ENCODE measurements around the gene MED9. TPM values are rescaled to one million over a fixed set of nuclear protein-coding genes. Genes with fewer than 3 reads are reported as not detected.
"Not testable (repeated sequence)": the region's sequence is repeated elsewhere in the genome, so short reads cannot be mapped to it uniquely, and the experiment has no call there.

MED9 gene
- total RNA-seq, 2 experiments from 2014 or later: 21.8 to 27.5 TPM

GRCh38 chr17:17460038-17460437 lies 16.8 kb upstream of the MED9 start:
- Histone ChIP-seq H4K20me1 (ENCODE audit: insufficient read depth, low read length) (no peaks in the 10 kb centered on the region), H3K4me2 (ENCODE audit: low read length) (no peak overlapping the region), H2AFZ (ENCODE audit: low read length) (no peak overlapping the region), H3K4me1 (ENCODE audit: insufficient read depth, low read length, poor library complexity, severe bottlenecking) (no peaks in the 10 kb centered on the region), H3K36me3 (ENCODE audit: insufficient read depth, low read length) (no peaks in the 10 kb centered on the region), H3K4me3 (ENCODE audit: low read depth, low read length, poor library complexity, severe bottlenecking) (no peak overlapping the region), H3K9me2 (ENCODE audit: insufficient read depth, low read length) (no peaks in the 10 kb centered on the region), H3K79me2 (ENCODE audit: insufficient read depth, low read depth, low read length) (no peaks in the 10 kb centered on the region), H3K27ac (ENCODE audit: low read depth, low read length, poor library complexity, severe bottlenecking) (no peak overlapping the region), H3K9me3 (ENCODE audit: low read length) (no peaks in the 10 kb centered on the region)
- POLR2A ChIA-PET: no interaction called here
- intact Hi-C loops (cut with micrococcal nuclease; ENCODE audit: unreplicated experiment): no loop called here
- TF ChIP-seq, protein P1, sequence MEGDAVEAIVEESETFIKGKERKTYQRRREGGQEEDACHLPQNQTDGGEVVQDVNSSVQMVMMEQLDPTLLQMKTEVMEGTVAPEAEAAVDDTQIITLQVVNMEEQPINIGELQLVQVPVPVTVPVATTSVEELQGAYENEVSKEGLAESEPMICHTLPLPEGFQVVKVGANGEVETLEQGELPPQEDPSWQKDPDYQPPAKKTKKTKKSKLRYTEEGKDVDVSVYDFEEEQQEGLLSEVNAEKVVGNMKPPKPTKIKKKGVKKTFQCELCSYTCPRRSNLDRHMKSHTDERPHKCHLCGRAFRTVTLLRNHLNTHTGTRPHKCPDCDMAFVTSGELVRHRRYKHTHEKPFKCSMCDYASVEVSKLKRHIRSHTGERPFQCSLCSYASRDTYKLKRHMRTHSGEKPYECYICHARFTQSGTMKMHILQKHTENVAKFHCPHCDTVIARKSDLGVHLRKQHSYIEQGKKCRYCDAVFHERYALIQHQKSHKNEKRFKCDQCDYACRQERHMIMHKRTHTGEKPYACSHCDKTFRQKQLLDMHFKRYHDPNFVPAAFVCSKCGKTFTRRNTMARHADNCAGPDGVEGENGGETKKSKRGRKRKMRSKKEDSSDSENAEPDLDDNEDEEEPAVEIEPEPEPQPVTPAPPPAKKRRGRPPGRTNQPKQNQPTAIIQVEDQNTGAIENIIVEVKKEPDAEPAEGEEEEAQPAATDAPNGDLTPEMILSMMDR (conservative IDR thresholded peaks at IDR 0.05; ENCODE audit: low read length): no peak
- no peak for TF ChIP-seq EZH2phosphoT487 (IDR thresholded peaks at IDR 0.05; ENCODE audit: borderline replicate concordance, low read depth, low read length)
- DNase-seq (ENCODE audit: low spot score): no peak
- CTCF ChIA-PET (ENCODE audit: unreplicated experiment): no interaction called here
- BruUV-seq (replicated peaks): no TSS peak

GRCh38 chr17:17462048-17462824 lies 14.6 kb upstream of the MED9 start:
- no peaks in the 10 kb centered on the region for H3K79me2 ChIP-seq (ENCODE audit: insufficient read depth, low read depth, low read length)
- H3K4me1 ChIP-seq (ENCODE audit: insufficient read depth, low read length, poor library complexity, severe bottlenecking): no peaks in the 10 kb centered on the region
- H3K36me3 ChIP-seq (ENCODE audit: insufficient read depth, low read length): no peaks in the 10 kb centered on the region
- no peaks in the 10 kb centered on the region for H3K9me3 ChIP-seq (ENCODE audit: low read length)
- H3K27ac ChIP-seq (ENCODE audit: low read depth, low read length, poor library complexity, severe bottlenecking): no peak overlapping the region
- H3K9me2 ChIP-seq (ENCODE audit: insufficient read depth, low read length): no peaks in the 10 kb centered on the region
- no TSS peak for BruUV-seq (replicated peaks)
- intact Hi-C loops (cut with micrococcal nuclease; ENCODE audit: unreplicated experiment): no loop called here
- no peak overlapping the region for H3K4me3 ChIP-seq (ENCODE audit: low read depth, low read length, poor library complexity, severe bottlenecking)
- TF ChIP-seq EZH2phosphoT487 (IDR thresholded peaks at IDR 0.05; ENCODE audit: borderline replicate concordance, low read depth, low read length): no peak
- TF ChIP-seq, protein P1 (conservative IDR thresholded peaks at IDR 0.05; ENCODE audit: low read length): no peak
- no peaks in the 10 kb centered on the region for H4K20me1 ChIP-seq (ENCODE audit: insufficient read depth, low read length)
- DNase-seq (ENCODE audit: low spot score): no peak
- H3K4me2 ChIP-seq (ENCODE audit: low read length): no peak overlapping the region
- H2AFZ ChIP-seq (ENCODE audit: low read length): no peak overlapping the region
- ChIA-PET CTCF (ENCODE audit: unreplicated experiment) (interaction anchor here (0.9 kb wide), 1 partner anchor 12 kb away, joined by 3 read pairs; no protein-coding TSS in a partner anchor), POLR2A (interaction anchor here (0.6 kb wide), 1 partner anchor 178 kb away, joined by 4 read pairs; no protein-coding TSS in a partner anchor)

DNA sequence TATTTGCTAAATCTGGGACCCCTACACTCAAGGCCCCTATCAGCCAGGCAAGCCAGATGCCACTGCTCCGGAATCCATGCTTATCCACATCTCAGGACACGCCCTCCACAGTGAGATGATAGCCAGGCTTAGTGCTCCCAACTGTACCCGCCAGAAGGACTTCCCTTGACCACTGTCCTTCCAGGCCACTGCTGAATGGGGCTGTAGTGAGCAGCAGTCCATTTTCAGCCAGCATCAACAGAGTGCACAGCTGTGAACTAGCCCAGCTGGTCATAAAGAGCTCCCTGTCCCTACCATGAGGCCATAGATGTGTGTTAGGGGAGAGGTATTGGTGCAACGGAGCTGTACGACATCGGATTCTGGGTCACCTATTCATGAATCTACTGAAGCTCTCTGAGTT lies 13.0 kb upstream of the MED9 start:
- no peak for TF ChIP-seq EZH2phosphoT487 (IDR thresholded peaks at IDR 0.05; ENCODE audit: borderline replicate concordance, low read depth, low read length)
- TF ChIP-seq, protein P1 (conservative IDR thresholded peaks at IDR 0.05; ENCODE audit: low read length): no peak
- CTCF ChIA-PET (ENCODE audit: unreplicated experiment): no interaction called here
- no TSS peak for BruUV-seq (replicated peaks)
- no peak for DNase-seq (ENCODE audit: low spot score)
- H3K27ac ChIP-seq (ENCODE audit: low read depth, low read length, poor library complexity, severe bottlenecking): no peak overlapping the region
- no peak overlapping the region for H3K4me3 ChIP-seq (ENCODE audit: low read depth, low read length, poor library complexity, severe bottlenecking)
- POLR2A ChIA-PET: interaction anchor here (0.5 to 0.6 kb wide), 2 partner anchors 95 to 146 kb away, joined by 3 read pairs; no protein-coding TSS in a partner anchor
- intact Hi-C loops (cut with micrococcal nuclease; ENCODE audit: unreplicated experiment): no loop called here
- H3K4me1 ChIP-seq (ENCODE audit: insufficient read depth, low read length, poor library complexity, severe bottlenecking): no peaks in the 10 kb centered on the region
- H3K79me2 ChIP-seq (ENCODE audit: insufficient read depth, low read depth, low read length): no peaks in the 10 kb centered on the region
- H3K9me3 ChIP-seq (ENCODE audit: low read length): no peaks in the 10 kb centered on the region
- no peaks in the 10 kb centered on the region for H4K20me1 ChIP-seq (ENCODE audit: insufficient read depth, low read length)
- no peaks in the 10 kb centered on the region for H3K36me3 ChIP-seq (ENCODE audit: insufficient read depth, low read length)
- H3K4me2 ChIP-seq (ENCODE audit: low read length): no peak overlapping the region
- no peak overlapping the region for H2AFZ ChIP-seq (ENCODE audit: low read length)
- no peaks in the 10 kb centered on the region for H3K9me2 ChIP-seq (ENCODE audit: insufficient read depth, low read length)

DNA sequence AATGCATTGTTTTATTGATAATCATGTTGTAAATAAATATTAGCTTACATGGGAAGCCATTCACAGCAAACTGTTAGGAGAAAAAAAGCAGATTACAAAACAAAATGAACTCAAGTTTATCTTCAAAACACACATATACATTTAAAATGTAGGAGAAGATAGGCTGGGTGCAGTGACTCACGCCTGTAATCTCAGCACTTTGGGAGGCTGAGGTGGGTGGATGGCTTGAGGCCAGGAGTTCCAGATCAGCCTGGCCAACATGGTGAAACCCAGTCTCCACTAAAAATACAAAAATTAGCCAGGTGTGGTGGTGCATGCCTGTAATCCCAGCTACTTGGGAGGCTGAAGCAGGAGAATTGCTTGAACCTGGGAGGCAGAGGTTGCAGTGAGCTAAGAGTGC lies 10.9 kb upstream of the MED9 start:
- H3K27ac ChIP-seq (ENCODE audit: low read depth, low read length, poor library complexity, severe bottlenecking); H3K4me3 ChIP-seq (ENCODE audit: low read depth, low read length, poor library complexity, severe bottlenecking); POLR2A ChIA-PET; intact Hi-C loops (cut with micrococcal nuclease; ENCODE audit: unreplicated experiment); CTCF ChIA-PET (ENCODE audit: unreplicated experiment); H3K4me2 ChIP-seq (ENCODE audit: low read length); H4K20me1 ChIP-seq (ENCODE audit: insufficient read depth, low read length); H3K36me3 ChIP-seq (ENCODE audit: insufficient read depth, low read length); H3K4me1 ChIP-seq (ENCODE audit: insufficient read depth, low read length, poor library complexity, severe bottlenecking); BruUV-seq (replicated peaks); H2AFZ ChIP-seq (ENCODE audit: low read length); DNase-seq (ENCODE audit: low spot score); H3K79me2 ChIP-seq (ENCODE audit: insufficient read depth, low read depth, low read length); H3K9me3 ChIP-seq (ENCODE audit: low read length); H3K9me2 ChIP-seq (ENCODE audit: insufficient read depth, low read length): not testable (repeated sequence)

All from OCI-LY7 (cell line).